HG02970 (cell line): ENCODE measurements around the gene CATSPERB.
"Not testable (repeated sequence)": the region's sequence is repeated elsewhere in the genome, so short reads cannot be mapped to it uniquely, and the experiment has no call there.

Source experiments
- ATAC-seq: cut with Tn5 transposase; IDR thresholded peaks from one replicate; pipeline ENCODE4 v1.9.1; 2021; ENCODE audit warnings: mild to moderate bottlenecking, moderate library complexity, moderate number of reproducible peaks; ENCODE audit not compliant: unreplicated experiment, low FRiP score

CATSPERB gene

GRCh38 chr14:91585856-91586255, 146.0 kb downstream of the CATSPERB start:
- ATAC-seq: no peak

- ATAC-seq: no peak
Observed at GRCh38 chr14:91582761-91583160, 149.1 kb downstream of the CATSPERB start.

- no peak for ATAC-seq
Observed at GRCh38 chr14:91580876-91581577, 150.9 kb downstream of the CATSPERB start.

DNA sequence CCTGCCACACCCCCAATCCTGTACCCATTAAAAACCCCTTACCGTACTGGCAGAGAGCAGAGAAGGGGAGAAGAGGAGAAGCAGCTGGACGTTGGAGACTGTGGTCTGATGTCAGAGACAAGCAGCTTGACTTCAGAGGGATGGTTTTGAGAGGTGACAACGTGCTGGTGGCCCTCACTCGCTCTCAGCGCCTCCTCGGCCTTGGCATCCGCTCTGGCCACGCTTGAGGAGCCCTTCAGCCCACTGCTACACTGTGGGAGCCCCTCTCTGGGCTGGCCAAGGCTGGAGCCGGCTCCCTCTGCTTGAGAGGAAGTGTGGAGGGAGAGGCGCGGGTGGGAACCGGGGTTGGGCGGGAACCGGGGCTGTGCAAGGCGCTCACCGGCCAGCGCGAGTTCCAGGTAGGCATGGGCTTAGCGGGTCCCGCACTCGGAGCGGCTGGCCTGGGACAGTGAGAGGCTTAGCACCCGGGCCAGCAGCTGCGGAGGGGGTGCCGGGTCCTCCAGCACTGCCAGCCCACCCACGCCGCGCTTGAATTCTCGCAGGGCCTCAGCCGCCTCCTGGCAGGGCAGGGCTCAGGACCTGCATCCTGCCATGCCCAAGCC, 154.2 kb downstream of the CATSPERB start:
- ATAC-seq: no peak

GRCh38 chr14:91575469-91576208, 156.2 kb downstream of the CATSPERB start:
- ATAC-seq: no peak

GRCh38 chr14:91573894-91574837, 157.7 kb downstream of the CATSPERB start:
- no peak for ATAC-seq

GRCh38 chr14:91573528-91573893, 158.4 kb downstream of the CATSPERB start:
- ATAC-seq: no peak

GRCh38 chr14:91570021-91570420, 161.9 kb downstream of the CATSPERB start:
- no peak for ATAC-seq

DNA sequence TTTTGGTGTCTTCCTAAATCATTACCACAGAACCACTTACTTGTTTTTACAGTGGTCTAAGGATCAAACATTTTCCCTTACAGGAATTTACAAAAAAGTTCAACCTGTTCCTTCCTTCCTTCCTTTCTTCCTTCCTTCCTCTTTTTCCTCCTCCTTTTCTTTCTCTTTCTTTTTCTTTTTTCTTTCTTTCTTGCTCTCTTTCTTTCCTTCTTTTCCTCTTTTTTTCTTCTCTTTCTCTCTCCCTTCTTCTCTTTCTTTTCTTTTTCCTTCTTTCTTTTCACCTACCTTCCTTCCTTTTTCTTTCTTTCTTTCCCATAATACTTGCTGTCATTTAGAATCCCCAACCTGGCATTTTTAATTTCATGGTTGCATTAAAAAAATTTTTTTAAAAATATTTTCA, 162.6 kb downstream of the CATSPERB start:
- ATAC-seq: no peak

DNA sequence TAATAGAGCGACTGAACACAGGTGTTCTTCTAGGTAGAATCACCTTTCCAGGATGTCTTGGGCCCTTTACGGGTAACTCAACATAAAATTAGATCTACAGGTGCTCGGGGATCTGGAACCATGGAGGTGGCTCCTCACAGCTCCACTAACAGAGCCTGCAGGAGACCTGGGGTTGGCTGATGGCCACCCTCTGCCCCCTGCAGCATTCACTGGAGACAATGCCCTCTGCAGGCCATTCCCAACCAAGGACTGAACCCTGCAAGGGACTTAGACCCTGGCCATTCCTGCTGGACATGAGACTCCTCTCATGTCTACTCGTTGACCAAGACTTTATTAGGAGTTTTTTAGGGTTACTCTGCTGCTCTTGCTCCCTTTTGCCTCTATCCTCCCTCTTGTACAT, 163.3 kb downstream of the CATSPERB start:
- no peak for ATAC-seq

DNA sequence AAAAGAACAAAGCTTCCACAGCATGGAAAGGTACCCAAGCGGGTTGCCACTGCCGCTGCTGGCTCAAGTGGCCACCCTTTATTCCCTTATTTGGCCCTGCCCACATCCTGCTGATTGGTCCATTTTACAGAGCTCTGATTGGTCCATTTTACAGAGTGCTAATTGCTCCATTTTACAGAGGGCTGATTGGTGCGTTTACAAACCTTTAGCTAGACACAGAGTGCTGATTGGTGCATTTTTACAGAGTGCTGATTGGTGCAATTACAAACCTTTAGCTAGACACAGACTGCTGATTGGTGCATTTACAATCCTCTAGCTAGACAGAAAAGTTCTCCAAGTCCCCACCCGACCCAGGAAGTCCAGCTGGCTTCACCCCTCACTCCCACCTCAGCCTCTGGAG, 164.1 kb downstream of the CATSPERB start:
- not testable (repeated sequence) for ATAC-seq

GRCh38 chr14:91555531-91555930, 176.4 kb downstream of the CATSPERB start:
- no peak for ATAC-seq

GRCh38 chr14:91554535-91555332, 177.2 kb downstream of the CATSPERB start:
- ATAC-seq: no peak

DNA sequence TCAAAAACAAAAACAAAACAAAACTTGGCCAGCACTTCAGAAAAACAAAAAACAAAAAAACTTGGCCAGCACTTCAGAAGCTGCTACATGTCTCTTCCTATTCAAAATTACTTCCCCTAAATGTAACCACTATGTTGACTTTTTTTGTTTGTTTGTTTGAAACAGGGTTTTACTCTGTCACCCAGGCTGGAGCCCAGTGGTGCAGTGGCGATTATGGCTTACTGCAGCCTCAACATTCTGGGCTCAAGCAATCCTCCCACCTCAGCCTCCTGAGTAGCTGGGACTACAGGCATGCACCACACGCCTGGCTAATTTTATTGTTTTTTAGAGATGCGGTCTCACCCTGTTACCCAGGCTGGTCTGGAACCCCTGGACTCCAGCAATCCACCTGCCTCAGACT, 183.8 kb downstream of the CATSPERB start:
- ATAC-seq: no peak

DNA sequence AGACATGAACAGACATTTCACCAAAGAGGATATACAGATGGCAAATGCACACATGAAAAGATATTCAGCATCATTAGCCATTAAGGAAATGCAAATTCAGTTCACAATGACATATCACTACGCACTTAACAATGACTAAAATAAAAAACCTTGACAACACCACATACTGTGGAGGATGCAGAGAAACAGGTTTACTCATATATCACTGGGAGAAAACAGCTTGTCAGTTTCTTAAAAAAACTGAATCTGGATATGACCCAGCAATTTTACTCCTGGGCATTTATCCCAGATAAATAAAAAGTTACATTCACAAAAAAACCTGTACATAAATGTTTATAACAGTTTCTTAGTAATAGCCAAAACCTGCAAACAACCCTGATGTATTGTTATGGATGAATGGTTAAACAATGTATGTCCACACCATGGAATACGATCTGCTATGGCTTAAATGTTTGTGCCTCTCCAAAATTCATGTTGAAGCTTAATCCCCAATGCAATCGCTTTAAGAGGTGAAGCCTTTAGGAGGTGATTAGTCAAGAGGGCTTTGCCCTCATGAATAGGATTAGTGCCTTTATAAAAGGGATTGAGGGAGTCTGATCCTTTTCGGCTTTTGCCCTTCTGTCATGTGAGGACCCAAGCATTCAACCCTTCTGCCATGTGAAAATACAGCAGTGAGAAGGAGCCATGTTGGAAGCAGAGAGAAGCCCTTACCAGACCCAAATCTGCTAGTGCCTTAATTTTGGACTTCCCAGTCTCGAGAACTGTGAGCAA, 185.8 kb downstream of the CATSPERB start:
- ATAC-seq: no peak

GRCh38 chr14:91545204-91545603, 186.7 kb downstream of the CATSPERB start:
- no peak for ATAC-seq

DNA sequence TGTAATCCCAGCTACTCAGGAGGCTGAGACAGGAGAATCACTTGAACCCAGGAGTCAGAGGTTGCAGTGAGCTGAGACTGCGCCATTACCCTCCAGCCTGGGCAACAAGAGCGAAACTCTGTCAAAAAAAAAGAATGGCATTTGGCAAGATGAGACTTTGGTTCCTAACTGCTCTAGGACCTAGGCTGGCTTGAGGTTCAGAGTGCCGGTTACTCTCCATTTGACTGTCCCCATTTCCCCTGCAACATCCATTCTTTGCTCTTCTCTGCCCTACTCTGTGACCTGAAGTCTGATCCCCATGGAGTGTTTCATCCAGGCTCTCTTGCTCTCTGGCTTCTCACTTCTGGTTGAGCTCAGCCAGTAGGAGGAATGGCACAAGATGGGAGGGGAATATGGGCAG, 195.6 kb downstream of the CATSPERB start:
- ATAC-seq: no peak

DNA sequence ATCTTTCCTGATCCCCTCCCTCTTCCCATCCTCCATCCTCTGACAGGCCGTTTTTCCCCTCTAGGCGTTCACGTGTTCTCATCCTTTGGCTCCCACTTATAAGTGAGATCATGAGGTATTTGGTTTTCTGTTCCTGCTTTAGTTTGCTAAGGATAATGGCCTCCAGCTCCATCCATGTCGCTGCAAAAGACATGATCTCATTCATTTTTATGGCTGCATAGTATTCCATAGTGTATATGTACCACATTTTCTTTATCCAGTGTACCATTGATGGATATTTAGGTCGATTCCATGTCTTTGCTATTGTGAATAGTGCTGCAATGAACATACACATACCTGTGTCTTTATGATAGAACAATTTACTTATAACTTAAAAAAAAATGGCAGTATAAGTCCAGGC, 197.8 kb downstream of the CATSPERB start:
- ATAC-seq: not testable (repeated sequence)

GRCh38 chr14:91533623-91534022, 198.3 kb downstream of the CATSPERB start:
- ATAC-seq: no peak
